Muscle of leg (tissue), 11 donors: ENCODE data around the gene GRIA1. TPM values are rescaled to one million over a fixed set of nuclear protein-coding genes. Genes with fewer than 3 reads are reported as not detected.
"Not testable (repeated sequence)": the region's sequence is repeated elsewhere in the genome, so short reads cannot be mapped to it uniquely, and the experiment has no call there.

Experiments used
- DNase-seq: peaks from one replicate; pipeline ENCODE4 v3.0.0; 2013
- H3K27ac ChIP-seq: one replicate; pipeline ENCODE4 v1.5.1; 2013; ENCODE audit warnings: mild to moderate bottlenecking, low read length, control low read depth
- H3K27me3 ChIP-seq: one replicate; pipeline ENCODE4 v1.6.1; 2013; ENCODE audit warnings: low read length; ENCODE audit not compliant: control insufficient read depth, insufficient read depth
- H3K36me3 ChIP-seq: one replicate; pipeline ENCODE4 v1.6.1; 2013; ENCODE audit warnings: low read length; ENCODE audit not compliant: control insufficient read depth, insufficient read depth
- H3K4me1 ChIP-seq: one replicate; pipeline ENCODE4 v1.6.1; 2013; ENCODE audit warnings: low read length; ENCODE audit not compliant: control insufficient read depth, insufficient read depth
- H3K4me3 ChIP-seq: one replicate; pipeline ENCODE4 v1.5.1; 2013; ENCODE audit warnings: low read length, control low read depth
- H3K9me3 ChIP-seq: replicated peaks from 2 replicates; pipeline ENCODE4 v1.6.1; 2013; ENCODE audit warnings: low read depth, low read length; ENCODE audit not compliant: control insufficient read depth
- WGBS: methylation state at CpG from one replicate; pipeline ENCODE4 v1.1.5; 2013; ENCODE audit warnings: missing lambda C conversion rate; ENCODE audit not compliant: insufficient coverage; 5-methylcytosine and 5-hydroxymethylcytosine counted together
- polyA plus RNA-seq, 8 donors: library from polyadenylated mRNA; unstranded; fragments of 120-200 nt; gene quantifications; one replicate each; pipeline versions ENCODE4 v1.2.1 to v1.2.3, GENCODE V29; 2013; ENCODE audit warnings: inconsistent platforms in 1 of 8, low replicate concordance in 1 of 8; ENCODE audit not compliant: insufficient read length in 8 of 8, insufficient read depth in 1 of 8
- total RNA-seq: library from RNA; stranded (reverse); fragments of 120-200 nt; gene quantifications from one replicate; pipeline ENCODE4 v1.2.4, GENCODE V29; 2013

GRIA1 gene
- total and polyA plus RNA-seq, 9 donors = 0.37 to 1.1 (median 0.84) TPM

DNA sequence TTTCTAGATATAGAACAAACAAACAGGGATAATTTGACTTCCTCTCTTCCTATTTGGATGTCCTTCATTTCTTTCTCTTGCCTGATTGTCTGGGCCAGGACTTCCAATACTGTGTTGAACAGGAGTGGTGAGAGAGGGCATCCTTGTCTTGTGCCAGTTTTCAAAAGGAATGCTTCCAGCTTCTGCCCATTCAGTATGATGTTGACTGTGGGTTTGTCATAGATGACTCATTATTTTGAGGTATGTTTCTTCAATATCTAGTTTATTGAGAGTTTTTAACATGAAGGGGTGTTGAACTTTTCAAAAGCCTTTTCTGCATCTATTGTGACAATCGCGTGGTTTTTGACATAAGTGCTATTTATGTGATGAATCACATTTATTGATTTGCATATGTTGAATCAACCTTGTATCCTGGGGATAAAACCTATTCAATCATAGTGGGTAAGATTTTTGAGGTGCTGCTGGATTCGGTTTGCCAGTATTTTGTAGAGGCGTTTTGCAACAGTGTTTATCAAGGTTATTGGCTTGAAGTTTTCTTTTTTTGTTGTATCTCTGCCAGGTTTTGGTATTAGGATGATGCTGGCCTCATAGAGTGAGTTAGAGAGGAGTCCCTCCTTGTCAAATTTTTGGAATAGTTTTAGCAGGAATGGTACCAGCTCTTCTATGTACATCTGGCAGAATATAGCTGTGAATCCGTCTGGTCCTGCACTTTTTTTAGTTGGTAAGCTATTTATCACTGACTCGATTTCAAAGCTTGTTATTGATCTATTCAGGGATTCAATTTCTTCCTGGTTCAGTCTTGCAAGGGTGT is 359.0 kb downstream of the GRIA1 start:
- not testable (repeated sequence) for H3K27ac ChIP-seq, H3K36me3 ChIP-seq, H3K4me3 ChIP-seq, H3K27me3 ChIP-seq, H3K4me1 ChIP-seq, H3K9me3 ChIP-seq, DNase-seq
- WGBS = 75% methylated on average over 2 of the region's 6 CpGs

DNA sequence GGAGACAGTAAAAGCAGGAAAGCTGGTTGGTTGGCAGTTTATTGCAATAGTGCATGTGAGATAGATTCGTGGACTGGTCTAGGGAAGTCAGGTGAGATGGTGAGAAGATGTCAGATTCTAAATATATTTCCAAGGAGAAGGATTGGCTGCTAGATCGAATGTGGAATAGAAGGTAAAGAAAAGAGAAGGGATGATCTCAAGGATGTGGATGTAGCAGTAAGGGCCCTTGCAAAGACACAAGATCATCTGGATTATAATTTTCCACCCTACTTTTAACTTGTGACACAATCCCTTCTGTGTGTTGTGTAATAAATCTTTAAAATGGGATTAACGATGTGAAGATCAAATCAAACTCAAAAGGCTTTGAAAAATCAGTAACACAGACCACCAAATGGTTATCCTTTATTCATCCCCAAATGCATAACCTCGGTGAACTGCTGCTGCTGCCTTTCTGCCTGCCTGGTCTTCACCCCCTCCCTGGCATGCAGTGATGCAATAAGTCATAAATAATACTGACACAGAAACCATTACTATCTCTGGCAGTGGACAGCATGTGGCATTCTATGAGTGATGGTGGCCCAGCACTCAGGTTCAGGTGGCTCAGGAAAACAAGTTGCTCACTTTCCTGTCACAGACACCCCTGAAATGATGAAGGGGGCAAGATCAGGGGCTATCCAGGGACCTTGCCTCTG is 369.9 kb downstream of the GRIA1 start:
- WGBS = 56% methylated on average over 1 of the region's 4 CpGs
- Histone ChIP-seq H3K27ac (no peak overlapping the region), H3K9me3 (no peaks in the 10 kb centered on the region), H3K36me3 (no peaks in the 10 kb centered on the region), H3K4me3 (no peak overlapping the region), H3K4me1 (no peaks in the 10 kb centered on the region), H3K27me3 (no peaks in the 10 kb centered on the region)
- DNase-seq = no peak

- not testable (repeated sequence) for H3K27me3 ChIP-seq, H3K4me3 ChIP-seq, H3K27ac ChIP-seq, H3K4me1 ChIP-seq, H3K36me3 ChIP-seq, H3K9me3 ChIP-seq, DNase-seq
- 51% methylated on average over 3 of the region's 5 CpGs for WGBS
Measured at GRCh38 chr5:153862906-153863305, 372.4 kb downstream of the GRIA1 start.
